ENCODE data around the gene MORN1.

The MORN1 gene

DNA sequence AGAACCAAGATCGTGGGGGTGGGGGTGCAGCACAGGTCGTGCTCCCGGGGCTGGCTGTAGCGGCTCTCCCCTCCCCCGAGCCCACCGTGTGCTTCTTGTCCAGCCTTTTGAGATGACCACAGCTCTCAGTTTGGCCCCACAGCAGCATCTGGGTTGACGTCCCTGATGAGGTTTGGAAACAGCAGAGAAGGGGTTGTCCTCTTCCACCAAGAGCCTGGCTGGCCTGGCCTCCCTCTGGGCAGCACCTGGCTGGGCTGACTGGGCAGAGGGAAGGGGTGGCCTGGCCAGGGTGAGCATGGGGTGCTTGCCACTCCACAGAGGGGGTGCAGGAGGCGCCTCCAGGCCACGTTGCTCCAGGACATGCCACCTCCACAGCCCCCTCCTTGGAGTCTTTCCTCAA is 101.7 kb downstream of the MORN1 start:
- no peak for DNase-seq (ENCODE audit: low read depth)

DNA sequence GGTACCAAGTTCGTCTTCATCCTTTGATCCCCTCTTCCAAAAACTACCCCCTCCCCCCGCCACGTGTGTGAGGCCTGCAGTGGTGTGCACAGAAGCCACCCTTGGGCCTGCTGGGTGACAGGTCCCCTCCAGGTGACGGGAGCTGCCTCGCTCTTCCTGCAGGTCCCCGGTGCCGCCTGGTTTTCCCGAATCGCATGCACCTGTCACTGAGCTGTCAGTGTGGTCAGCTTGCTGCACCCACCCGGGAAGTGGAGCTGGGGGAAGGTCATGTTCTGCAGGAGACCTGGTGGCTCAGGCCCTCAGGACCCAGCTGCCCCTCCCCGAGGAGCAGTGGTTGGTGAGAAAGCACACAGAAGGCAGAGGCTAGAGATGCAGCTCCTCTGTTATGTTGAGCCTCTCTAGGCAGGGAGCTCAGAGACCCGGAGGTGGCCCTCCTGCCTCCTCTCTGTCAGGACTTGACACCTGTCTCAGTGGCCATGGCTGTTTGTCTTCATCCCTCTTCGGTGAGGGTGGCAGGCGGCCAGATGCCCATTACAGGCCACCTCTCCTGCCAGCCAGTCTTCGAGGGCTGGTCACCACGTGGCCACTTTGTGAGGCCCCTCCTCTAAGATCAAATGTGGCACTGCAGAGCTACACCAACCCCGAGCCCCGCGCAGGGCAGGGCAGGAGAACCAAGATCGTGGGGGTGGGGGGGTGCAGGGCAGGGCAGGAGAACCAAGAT is 102.4 kb downstream of the MORN1 start:
- no peak for DNase-seq (ENCODE audit: low read depth)

DNA sequence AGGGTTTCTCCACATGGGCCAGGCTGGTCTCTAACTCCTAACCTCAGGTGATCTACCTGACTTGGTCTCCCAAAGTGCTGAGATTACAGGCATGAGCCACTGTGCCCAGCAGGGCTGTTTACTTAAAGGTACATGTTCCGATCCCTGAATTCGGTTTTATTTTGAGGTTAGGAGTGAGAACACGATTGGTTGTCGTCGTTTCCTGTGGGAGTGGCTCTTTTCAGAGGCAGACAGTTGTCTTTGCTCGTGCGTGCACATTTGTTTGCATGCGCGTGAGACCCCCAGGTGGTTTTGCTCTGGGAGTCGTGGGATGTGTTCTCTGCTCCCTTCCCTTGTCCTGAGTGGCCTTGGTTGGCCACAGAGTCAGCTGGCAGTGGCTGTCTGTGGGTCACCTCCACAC is 103.0 kb downstream of the MORN1 start:
- no peak for DNase-seq (ENCODE audit: low read depth)

DNA sequence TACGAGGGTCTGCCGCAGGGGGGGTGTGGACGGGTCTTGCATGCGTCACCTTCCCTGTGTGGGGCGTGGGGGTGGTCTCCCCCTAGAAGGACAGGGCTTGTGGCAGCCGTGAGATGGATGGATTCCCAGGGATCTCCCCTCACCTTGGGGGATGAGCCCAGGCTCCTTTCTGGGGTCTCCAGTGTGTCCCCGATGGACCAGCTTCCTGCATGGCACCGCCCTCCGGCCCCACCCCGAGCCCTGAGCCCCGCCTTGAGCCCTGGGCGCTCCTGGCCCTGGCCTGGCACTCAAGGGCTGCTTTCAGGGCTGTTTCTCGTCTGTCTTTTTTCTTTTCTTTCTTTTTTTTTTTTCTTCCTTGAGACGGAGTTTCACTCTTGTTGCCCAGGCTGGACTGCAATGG is 103.7 kb downstream of the MORN1 start:
- no peak for DNase-seq (ENCODE audit: low read depth)

DNA sequence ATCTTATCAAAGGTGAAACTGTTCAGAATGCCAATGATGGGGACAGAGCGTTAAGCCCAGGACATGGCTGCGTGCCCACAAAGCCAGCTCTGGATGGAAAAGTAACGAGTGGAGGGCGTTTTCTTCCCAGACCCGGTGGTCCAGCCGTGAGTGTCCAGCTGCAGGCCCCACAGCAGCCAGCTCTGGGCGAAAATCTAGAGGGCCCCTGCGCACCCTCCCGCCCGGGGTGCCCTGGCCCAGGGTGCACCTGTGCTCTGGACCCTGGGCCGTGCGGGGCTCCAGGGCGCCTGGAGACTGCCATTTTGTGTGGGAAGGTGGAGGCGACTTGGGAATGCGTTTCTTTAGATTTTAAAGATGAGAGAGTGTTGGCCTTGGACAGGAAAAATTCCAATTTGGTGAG is 104.4 kb downstream of the MORN1 start:
- DNase-seq (ENCODE audit: low read depth) = no peak

DNA sequence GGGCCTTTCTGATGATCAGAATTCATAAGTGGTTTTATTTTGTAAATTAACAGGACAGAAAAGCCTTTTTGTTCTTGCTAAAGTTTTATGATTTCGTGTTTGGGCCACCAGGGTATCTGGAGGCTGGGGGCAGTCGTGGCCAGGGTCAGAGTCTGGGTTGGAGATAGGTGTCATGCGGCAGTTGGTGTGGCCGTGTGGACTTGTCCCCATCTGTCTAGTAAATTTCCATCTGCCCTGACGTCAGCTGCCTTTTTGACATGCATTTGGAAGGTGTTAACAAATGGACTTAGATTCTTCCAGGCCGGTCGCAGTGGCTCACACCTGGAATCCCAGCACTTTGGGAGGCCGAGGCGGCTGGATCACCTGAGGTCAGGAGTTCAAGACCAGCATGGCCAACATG is 106.4 kb downstream of the MORN1 start:
- no peak for DNase-seq (ENCODE audit: low read depth)

DNA sequence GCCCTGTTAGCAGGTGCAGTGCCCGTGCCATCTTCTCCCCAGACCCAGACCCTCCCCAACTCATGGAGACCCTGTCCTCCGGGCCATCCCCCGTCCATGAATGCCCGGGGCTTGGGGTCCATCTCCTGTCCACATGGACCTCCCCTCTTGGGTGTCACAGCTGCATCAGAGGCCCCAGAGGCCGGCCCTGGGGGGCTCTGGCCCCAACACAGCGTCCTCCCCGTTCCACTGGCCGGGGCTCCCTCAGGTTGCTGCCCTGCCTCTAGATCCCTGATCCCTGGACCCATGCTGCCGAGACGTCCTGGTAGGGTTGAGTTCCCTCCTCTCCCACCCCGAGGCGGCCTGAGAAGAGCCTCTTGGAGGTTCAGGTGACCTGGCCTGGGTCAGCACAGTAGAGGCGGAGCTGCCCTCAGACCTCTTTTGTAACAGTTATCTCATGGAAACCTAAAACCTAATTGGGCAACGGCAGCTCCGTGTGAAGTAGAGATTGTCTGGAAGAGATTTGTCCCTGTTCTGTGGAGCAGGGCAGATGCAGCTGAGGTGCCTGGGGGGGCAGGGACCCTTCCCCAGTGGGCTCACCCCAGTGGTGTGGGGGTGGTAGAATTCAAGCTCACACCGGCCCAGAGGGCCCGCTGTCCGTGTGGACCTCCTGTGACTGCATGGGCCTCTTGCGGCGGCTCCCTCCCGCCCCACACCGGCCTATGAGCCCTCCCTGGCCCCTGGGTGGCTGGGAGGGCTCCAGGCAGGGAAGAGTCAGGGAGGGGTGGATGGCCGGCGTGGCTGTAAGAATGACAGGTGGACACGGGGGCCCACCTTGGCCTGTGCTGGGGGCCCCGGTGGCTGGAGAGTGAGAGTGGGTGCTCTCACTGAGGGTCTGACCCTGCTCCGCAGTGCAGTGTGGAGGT is 107.1 kb downstream of the MORN1 start:
- DNase-seq (ENCODE audit: low read depth) = no peak

DNA sequence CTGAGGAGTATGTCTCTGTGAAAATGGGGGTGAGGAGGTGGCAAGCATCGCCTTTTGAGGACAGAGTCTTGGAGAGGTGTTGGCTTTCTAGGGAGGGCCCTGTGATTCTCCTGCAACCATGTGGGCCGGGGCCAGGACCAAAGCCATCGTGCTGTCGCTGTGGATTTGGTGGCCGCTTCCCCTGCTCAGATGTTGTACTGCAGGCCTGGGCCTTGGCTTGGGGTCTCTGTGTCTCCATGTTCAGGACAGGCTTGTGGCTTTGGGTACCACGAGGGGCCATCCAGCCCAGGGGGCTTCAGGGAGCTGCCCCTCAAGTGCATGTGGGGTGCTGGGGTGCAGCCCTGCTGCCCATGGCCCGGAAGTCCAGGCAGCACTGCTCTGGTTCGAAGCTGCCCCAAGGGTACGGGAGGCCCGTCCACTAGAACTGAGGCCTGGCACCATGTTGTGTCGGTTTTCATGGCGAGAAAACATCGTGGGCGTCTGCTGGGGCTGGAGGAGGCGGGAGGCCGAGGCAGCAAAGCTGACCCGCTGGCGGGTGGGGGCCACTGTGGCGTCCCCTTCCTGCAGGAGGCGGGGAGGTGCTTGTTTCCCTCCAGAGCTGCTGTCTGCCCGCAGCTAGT is 107.9 kb downstream of the MORN1 start:
- DNase-seq (ENCODE audit: low read depth) = no peak

DNA sequence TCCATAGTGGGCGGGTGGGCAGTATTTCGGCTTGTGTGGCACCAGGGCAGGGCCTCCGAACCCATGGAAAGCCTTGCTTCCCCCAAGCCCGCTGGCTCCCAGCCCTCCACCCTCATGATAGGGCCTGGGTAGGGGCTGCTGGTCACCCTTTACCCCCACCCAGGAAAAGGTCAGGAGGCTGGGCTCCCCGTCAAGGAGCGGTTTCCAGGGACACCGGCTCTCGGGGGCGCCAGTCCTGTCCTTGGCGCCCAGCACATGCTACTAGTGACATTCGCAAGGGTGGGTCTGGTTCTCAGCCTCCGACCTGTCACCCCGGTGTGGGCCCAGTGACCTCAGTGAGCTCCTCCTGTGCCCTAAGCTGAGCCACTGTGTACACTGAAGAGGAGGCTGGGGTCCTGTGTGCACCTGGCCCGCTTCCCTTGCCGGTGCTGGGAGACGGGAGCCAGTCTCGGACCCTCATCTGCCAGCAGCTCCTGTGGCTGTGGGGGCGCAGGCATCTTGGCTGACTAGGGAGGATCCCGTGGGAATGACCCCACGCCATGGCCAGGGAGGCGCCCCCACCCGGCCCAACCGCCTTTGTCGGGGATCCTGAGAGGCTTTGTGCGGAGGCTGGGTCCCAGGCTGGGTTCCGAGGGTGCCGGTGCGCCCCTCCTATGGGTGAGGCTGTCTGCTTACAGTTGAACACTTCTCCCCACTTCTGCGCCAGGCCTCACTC is 108.6 kb downstream of the MORN1 start:
- no peak for DNase-seq (ENCODE audit: low read depth)

DNA sequence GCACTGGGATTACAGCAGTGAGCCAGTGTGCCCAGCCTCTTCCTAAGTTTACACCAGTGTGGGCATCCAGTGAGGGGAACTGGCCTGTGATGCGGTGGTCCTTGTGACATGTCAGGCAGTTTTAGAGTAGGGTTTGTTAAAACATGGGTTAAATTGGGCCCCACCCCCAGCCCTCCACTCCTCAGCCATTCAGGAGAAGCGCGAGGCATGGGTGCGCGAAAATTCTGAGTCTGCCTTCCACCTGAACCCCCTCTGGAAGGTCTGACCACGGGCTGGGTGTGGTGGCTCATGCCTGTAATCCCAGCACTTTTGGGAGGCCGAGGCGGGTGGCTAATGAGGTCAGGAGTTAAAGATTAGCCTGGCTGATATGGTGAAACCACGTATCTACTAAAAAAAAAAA is 111.5 kb downstream of the MORN1 start:
- DNase-seq (ENCODE audit: low read depth) = no peak

DNA sequence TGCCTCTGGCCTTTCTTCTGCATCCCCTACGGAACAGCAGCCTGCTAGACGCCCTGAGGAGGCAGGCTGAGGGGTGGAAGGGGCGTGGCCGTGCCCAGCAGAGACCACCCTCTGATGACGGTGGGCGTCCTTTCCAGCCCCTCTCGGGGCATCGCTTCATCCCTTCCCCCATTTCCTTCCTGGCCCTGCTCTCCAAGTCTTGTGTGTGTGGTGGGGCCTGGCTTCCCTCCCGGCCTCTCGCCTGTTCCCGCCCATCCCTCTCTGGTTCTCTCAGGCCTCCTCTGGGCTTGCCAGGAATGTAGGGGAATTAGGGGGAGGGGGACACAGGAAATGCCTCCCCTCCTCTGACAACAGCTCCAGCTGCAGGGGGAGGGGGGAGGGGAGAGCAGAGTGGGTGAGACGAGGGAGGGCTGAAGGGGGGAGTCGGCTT is 112.1 kb downstream of the MORN1 start:
- no peak for DNase-seq (ENCODE audit: low read depth)

DNA sequence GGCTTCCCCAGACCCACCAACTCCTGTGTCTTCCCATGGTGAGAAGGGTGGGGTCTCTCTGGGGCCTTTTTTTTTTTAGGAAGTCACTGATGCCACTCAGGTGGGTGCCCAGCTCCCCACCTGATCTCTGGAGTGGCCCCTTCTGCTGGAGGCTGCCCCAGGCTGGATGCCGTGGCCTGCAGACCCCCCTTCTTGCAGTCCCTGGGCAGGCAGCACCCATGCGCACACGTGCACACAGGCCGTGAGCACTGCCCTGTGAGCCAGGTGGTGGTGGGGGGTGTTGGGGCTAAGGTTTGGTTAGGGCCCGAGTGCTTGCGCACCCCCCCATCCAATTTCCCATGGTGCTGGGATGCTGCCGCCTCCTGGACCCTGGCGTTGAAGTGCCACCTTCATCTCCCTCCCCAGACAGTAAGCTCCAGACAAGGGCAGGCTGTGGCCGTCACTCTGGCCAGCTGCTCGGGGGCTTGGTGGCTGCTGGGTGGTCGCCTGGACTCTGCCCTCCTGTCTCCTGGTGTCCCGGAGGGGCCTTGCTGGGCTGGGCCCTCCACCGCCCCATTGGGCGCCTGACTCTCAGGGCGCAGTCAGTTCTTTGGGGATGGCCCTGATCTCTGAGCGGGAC is 112.7 kb downstream of the MORN1 start:
- DNase-seq (ENCODE audit: low read depth) = no peak

DNA sequence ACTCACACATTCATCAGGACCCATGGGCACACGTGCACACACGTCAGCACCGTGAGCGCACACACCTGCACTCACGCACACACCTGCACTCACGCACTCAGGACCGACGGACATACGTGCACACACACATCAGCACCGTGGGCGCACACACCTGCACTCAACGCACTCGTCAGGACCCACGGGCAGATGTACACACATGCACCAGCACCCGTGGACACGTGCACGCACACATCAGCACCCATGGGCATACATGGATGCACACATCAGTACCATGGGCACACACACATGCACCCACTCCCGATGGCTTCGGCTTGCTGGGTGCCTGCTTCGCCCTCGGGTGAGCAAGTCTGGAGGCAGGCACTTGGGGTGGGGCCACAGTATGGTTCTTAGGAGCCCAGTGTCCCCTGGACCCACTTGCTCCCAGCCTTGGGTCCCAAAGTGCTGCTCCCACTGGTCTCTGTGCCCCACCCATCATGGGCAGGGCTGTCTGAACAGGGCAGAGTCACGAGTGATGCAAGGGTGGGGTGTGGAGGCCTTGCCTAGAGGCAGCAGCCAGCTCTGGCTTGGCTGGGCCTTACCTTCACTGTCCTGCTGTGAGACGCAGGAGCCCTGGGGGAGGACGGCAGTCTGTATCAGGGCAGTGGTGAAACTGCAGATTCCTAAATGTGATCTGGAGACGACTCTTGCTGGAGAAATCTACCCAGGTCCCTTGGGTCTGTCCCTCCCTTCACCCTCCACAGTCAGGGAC is 113.4 kb downstream of the MORN1 start:
- no peak for DNase-seq (ENCODE audit: low read depth)

DNA sequence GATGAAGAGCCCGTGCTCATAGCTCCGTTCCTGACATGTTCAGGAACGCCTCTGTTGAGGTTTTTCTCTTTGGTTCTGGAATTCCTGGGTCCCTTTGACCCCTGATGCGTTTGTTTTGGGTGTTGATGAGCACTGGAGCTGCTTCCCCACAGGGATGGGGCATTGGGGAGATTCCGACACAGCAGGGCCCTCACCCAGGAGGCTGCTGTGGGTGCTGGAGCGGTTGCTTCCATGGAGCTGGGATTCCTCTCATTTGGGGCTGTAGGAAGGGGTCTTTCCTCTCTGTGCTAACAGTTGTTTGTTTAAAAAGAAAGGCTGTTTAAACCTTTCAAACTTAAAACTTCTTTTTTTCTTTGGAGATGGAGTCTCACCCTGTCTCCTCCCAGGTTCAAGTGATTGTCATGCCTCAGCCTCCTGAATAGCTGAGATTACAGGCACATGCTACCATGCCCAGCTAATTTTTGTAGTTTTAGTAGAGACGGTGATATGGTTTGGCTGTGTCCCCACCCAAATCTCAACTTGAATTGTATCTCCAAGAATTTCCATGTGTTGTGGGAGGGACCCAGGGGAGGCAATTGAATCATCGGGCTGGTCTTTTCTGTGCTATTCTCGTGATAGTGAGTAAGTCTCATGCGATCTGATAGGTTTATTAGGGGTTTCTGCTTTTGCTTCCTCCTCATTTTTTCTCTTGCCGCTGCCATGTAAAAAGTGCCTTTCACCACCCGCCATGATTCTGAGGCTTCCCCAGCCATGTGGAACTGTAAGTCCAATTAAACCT is 114.4 kb downstream of the MORN1 start:
- DNase-seq (ENCODE audit: low read depth) = no peak

DNA sequence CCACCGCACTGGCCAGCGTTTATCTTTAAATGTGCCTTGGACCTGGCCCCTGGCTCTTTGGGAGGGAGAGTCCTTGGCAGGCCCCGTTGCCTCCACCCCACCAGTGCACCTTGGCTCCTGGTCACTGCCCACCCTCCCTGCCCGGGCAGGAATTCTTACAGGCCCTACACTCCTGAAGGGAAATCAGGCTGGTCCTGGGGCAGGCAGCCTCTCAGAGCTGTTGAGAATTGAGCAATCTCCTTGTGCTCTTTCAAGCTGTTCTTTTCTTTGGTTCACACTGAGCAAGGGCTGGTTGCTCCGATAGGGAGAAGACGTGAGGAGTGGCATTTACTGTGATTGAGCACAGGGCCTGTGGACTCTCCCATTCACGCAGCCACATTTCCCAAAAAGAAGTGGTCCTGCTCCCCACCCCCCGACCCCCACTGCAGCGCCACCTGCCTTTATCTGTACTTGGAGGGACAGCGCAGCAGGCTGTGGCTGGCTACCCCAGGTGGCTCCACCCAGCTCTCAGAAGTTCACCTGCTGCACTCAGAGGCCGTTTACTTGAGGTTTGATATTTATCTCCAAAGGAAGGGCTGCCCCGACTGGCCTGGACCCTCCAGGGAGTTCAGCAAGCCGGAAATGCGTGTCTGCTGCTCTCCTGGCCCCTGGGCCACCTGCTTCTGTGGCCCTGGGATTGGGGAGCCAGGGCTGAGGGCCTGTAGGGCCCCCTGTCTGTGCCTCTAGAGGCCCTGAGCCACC is 115.4 kb downstream of the MORN1 start:
- no peak for DNase-seq (ENCODE audit: low read depth)

DNA sequence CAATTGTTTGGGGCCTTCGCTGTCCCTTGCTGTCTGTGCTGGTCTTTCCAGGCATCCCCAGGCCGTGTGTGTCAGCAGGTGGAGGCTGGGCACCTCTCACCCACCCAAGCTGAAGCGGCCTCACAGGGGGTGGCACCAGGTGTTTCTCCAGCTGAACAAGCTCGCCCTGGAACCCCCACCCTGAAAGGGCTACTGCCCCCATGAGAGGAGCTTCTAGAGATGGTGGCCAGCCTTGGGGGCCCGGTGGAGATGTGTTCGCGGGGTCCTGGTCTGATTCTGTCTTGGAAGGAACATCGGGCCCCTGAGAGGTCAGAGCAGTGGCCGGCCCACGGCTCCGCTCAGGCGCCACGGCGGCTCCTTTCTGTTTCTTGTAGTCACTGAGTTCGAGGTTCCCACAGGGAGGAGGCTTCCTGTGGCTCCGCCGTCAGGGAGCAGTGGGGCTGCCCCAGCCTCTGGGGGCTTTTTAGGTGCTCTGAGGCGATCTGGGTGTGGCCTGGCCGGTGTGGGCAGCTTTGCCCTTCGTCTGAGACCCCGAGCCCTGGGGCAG is 116.4 kb downstream of the MORN1 start:
- DNase-seq (ENCODE audit: low read depth) = no peak

DNA sequence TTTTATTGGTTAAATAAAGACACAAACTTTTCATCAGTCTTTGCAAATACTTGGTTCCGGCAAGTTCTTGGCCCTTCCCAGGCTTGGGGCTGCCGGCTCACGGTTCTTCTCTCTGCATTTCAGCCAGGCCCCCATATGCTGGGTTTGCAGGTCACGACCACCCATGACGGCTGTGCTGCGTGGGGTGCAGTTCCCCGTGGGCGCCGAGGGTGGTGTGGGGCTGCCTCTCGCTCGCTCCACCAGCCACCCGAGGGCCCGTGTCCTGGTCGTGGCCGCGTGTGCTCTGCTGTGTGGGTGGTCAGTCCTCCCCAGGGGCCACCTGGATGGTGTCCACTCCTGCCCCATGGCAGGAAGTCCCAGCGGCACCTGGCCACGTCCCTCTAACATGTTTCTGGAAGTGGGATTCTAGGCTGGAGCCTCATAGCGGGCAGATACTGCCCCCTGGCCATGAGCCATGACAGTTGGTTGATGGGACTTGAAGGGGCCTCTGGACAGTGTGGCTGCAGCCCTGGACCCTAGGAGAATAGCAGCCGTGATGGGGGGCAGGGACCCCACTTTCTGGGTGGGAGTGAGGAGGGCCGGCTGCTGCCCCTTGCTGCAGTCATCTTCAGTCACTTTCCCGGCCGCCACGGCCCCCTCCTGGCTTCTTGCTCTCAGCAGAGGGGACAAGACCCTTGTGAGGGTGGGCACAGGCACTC is 117.0 kb downstream of the MORN1 start:
- no peak for DNase-seq (ENCODE audit: low read depth)

DNA sequence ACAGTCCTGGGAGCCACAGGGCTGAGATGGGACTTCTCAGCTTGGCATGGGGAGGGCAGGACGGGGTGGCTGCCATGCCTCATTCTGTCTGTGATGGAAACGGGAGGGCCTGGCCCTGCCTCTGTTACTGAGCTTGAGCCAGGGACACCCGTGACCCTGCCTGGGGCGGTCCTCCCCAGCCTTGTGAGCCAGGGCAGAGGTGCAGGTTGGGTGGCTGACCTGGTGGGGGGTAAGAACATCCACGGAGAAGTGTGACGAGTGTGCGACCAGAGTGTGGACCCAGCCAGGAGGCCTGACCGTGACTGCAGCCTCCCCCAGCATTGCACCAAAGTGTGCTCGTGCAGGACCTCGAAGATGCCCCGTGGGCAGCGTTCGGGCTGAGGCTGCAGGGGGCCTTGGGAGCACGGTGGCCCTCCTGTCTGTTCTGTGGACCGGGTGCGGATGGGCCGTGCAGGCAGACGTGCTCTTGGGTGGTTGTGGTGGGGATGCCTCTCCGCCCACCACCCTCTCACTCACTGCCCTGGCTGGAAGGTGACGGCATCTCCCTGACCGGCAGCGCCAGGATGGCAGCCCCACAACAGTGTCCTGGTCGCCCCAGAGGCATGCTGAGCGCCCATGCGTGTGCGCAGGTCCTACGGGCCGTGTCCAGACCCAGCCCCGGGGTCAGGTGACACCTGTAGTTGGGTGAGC is 117.8 kb downstream of the MORN1 start:
- no peak for DNase-seq (ENCODE audit: low read depth)
